GM21526 (cell line): ENCODE results near the gene CHRM4.
A peak's percentile ranks its signal among the peaks of the same experiment; 100 is the strongest.

Experiments used
- ATAC-seq: cut with Tn5 transposase; IDR thresholded peaks from one replicate; pipeline ENCODE4 v1.9.1; 2021; ENCODE audit warnings: moderate library complexity; ENCODE audit not compliant: unreplicated experiment, low FRiP score

The CHRM4 gene

GRCh38 chr11:46404476-46405017, 13.0 kb upstream of the CHRM4 start:
- no peak for ATAC-seq

GRCh38 chr11:46402957-46403902, 11.7 kb upstream of the CHRM4 start:
- ATAC-seq: no peak

GRCh38 chr11:46397526-46397925, 6.0 kb upstream of the CHRM4 start:
- ATAC-seq: no peak

GRCh38 chr11:46393759-46394158, 2.2 kb upstream of the CHRM4 start:
- ATAC-seq: no peak

GRCh38 chr11:46393231-46393616, 1.6 kb upstream of the CHRM4 start:
- no peak for ATAC-seq

GRCh38 chr11:46392421-46393230, 1.1 kb upstream of the CHRM4 start:
- ATAC-seq: peak; percentile 68

- ATAC-seq: no peak
Measured at GRCh38 chr11:46391186-46391577, 394 bp downstream of the CHRM4 start.

- no peak for ATAC-seq
Measured at GRCh38 chr11:46390331-46391171, 1.0 kb downstream of the CHRM4 start.

GRCh38 chr11:46389450-46390330, 1.9 kb downstream of the CHRM4 start:
- peak; percentile 44 for ATAC-seq

GRCh38 chr11:46388619-46389449, 2.7 kb downstream of the CHRM4 start:
- no peak for ATAC-seq

- no peak for ATAC-seq
Measured at GRCh38 chr11:46387919-46388618, 3.5 kb downstream of the CHRM4 start.

- no peak for ATAC-seq
Measured at GRCh38 chr11:46387456-46387855, 4.1 kb downstream of the CHRM4 start.

- no peak for ATAC-seq
Measured at GRCh38 chr11:46386674-46387073, 4.9 kb downstream of the CHRM4 start.

GRCh38 chr11:46386005-46386578, 5.5 kb downstream of the CHRM4 start:
- no peak for ATAC-seq

GRCh38 chr11:46385169-46386004, 6.2 kb downstream of the CHRM4 start:
- no peak for ATAC-seq

- no peak for ATAC-seq
Measured at GRCh38 chr11:46383974-46384701, 7.4 kb downstream of the CHRM4 start.
